Activated CD4-positive, alpha-beta T cell treated with anti-CD3 and anti-CD28 coated beads, Interleukin-2, amount 50 U/mL, for 16 hours (primary cell): ENCODE results near the gene STAMBP.
"Not testable (repeated sequence)": the region's sequence is repeated elsewhere in the genome, so short reads cannot be mapped to it uniquely, and the experiment has no call there.

Experiments
- DNase-seq: peaks from one replicate; pipeline ENCODE4 v3.0.0-alpha.2; 2020

STAMBP gene

DNA sequence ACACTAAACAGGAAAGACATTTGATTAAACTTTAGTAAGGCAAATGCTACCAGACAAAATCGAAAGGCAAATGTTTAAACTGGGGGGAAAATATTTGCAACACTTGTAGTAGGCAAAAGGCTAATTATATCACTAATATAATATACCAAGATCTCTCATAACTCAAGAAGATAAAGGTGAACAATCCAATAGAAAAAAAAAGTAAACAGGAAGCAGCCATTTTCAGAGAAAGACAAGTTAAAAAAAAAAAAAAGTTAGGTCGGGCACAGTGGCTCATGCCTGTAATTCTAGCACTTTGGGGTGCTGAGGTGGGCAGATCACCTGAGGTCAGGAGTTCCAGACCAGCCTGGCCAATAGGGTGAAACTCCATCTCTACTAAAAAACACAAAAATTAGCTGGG lies 59.6 kb downstream of the STAMBP start:
- DNase-seq = no peak

DNA sequence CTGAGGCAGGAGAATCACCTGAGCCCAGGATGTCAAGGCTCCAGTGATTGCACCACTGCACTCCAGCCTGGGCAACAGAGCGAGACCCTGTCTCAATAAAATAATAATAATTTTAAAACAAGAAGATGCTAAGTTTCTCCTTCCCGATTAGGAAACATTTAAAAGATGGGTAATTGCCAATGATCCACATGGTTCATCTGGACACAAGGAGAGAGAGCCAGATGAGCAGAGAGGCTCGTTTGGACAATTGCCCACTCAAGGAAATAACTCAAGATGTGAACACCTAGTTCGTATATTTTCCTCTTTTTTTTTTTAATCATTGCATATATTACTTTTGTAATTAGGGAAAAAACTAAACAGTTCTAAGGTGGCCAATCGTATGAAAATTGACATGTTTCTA lies 60.4 kb downstream of the STAMBP start:
- no peak for DNase-seq

DNA sequence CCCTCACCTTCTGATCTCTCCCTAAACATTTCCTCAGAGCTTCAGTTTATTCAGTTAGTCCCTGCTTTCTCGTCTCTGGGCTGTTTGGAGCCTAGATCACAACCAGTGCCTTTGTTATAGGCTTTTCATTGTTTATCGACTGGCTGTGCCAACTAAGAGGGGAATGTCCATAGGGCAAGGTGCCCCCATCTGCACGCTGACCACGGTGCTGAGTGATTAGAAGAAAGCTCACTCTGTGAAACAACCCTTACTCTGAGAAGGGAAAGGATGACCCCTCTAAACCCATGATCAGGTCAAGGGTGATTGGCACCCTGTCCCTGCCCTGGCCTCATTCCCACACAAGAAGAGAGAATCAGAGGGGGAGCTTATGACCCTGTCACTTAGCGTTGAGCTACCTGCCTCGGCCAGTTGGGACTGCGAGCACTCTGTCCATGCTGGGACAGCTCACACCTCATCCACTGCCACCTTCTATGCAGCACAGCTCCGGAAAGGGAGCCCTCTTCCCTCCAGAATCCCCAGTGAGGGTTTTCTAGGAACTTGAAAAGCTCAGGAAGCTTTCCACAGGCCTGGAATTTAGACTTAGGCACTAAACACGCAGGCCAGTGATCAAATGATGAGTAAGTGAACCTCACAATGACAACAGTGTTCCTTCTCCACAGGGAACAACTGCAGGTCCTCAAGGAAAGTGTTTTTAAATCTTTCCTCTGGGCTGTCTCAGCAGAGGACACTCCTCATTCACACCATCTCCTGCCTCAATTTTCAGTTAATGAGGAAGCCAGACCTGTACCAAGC lies 61.7 kb downstream of the STAMBP start:
- DNase-seq = no peak

DNA sequence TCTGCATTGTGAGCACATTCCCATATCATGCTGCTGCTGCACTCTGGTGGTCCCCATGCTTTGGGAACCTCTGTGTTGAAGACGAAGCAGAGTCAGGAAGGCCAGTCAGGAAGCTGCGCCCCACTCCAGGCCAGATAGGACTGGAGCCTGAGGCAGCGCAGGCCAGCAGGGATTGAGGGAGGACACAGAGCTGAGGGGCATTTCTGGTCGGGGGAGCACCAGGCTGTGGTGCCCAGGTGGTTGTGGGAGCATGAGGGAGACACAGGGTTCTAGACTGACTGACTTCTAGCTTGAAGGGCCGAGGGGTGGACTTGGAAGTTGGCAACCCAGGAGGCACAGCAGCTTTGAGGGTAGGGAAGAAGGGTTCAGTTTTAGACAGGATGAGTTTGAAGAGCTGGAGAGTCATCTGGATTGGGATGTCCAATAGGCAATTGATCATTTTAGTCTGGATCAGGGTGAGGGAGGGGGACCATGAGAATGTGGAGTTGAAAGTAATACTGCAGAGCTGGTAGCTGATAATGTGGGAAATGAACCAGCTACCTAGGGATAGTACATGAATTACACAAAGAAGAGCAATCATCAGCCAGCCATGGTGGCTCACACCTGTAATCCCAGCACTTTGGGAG lies 62.6 kb downstream of the STAMBP start:
- no peak for DNase-seq

DNA sequence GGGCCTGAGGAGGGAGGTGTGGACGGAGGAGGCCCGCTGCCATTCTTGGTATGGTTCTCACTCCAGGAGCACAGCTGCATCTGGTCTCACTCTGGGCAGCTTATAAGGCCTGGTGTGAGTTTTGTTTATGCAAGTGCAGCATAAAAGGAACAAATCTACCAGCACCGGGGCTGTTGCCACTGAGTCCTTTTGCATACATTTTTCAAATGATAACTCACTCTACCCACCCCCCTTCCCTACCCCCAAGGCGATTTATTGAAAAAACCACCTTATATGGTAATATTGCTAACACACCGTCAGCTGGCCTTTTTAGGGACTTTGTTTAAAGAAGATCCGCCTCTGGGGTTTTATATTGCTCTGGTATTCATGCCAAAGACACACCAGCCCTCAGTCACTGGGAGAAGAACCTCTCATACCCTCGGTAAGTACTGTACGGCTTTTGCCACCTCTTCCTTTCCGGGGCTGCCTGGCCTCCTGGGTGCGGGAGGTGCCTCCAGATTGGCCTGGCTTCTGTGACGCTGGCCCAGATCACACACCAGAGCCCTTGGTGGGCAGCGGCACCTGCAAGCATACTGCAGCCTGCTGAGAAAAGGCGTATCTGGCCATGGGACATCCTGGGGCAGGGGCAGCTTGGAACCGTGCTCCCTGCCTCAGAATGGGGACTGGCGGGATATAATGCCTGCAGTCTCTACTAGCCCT lies 64.0 kb downstream of the STAMBP start, which contains the start of gene ACTG2:
TSS of gene ACTG2 (plus strand) at position 378 of the 699 bp plus-strand sequence. CDS start 8,304 bp downstream, outside the sequence.
- DNase-seq = no peak

DNA sequence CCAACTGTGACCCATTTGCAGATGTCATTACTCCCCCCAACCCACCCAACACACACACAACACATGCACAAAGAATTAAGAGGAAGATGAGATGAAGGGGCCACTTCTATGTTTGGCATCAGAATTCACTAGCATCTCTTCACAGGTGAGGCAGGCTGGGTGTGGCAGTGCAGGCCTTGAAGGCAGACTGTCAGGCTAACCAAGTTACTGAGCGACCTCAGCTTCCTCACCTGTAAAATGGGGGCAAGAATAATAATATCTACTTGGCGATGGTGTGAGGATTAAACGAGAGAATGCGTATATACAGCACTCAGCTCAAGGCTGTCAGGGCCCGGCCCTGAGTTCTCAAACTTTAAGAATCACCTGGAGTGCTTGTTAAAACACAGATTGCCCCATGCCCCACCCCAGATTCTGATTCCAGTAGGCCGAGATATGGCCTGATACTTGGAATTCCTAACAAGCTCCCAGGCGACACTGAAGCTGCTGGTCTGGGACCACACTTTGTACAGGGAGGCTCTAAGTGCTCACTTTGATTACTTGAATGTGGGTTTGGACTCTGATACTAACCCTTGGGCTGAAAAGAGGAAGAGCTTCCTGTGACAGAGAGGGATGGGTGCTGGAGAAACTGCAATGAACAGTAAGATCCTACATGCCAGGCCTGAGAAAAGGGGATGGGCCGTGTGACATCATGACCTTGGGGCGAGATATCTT lies 65.2 kb downstream of the STAMBP start:
- no peak for DNase-seq

DNA sequence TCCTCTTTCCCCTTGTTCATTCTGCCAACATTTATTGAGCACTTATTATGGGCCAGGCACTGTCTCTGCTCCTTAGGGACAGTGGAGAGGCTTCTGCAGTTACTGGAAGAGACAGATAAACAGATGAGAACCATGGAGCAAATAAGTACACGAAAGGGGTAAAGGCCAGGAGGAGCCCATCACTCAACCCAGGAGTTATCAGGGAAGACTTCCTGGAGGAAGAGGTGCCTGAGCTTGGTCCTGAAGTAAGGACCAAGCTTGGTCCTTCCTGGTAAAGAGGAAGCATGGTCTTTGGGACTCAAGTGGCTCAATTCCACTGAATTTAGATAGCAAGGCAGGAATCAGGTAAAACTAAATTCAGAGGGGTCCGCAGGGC lies 65.7 kb downstream of the STAMBP start:
- no peak for DNase-seq

DNA sequence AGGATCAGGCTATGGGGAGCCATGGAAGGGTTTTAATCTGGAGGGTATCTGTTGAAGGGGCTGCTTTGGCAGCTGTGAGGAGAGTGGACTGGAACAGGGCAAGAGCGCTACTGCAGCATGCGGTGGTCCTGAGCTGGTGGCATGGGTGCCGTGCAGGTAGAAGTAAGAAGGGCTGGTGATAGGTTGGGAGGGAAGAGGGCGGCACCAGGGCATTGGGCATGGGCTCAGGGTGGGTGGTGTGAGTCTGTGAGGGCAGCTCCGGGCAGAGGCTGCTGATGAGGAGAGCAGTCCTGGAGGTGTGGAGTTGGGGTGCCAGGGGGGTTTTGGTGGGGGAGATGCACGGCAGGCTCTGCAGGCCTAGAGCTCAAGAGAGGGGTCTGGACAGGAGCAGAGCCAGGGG lies 66.1 kb downstream of the STAMBP start:
- DNase-seq = no peak

DNA sequence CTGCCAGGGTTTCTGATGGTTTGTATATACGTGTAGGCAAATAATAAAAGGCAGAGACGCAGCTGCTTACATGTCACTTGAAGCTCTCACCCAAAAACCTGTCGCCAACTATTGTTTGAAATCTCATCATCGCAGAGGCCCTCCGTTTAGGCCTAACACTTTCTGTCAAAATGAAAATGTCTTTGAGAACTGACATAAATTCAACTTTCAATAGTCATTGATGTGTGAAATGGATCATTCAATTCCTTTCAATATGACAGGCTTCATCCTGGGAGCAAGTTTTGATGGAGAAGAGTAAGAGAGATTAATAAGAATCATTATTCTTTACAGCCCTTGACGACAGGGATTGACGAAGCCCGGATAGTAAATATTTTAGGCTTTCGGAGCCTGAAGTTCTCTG lies 66.7 kb downstream of the STAMBP start:
- peak; percentile 59 for DNase-seq

DNA sequence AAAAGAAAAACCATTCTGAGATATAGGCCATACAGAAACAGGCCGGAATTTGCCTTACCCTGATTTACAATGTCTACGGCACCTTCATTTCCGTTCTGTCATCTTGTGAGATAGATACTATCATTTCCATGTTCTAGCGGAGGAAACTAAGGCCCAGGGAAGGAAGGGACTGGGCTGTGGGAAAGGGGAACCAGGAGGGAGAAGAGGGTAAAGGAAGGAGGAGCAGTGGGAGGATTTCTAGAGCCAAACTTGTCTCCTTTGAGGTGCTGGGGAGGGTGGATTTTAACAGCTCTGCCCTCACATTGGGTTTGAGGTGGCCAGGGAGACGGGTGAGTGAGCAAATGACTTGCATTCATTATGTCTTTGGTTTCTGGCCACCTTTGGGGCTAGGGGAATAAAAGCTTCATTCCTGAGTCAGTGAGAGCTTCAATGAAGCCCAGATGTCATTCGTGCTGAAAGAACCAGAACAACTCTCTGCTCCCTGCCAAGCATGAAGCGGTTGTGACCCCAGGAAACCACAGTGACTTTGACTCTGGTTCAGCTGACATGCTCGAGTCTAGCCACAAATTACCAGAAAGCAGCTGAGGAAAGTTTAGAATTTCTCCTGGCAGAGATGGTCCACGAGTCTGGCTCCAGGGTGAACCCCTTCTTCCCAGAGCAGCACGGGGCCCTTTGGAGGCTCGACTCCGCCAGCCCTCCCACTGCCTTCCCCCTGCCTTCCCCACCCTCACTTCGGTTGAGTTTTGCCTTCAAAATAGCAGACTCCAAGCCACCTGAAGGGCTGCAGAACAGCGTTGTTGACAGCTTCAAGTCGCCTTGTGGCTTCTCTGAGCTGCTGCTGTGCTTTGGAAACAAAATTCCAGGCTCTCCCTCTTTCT lies 67.8 kb downstream of the STAMBP start:
- DNase-seq = peak; percentile 67

DNA sequence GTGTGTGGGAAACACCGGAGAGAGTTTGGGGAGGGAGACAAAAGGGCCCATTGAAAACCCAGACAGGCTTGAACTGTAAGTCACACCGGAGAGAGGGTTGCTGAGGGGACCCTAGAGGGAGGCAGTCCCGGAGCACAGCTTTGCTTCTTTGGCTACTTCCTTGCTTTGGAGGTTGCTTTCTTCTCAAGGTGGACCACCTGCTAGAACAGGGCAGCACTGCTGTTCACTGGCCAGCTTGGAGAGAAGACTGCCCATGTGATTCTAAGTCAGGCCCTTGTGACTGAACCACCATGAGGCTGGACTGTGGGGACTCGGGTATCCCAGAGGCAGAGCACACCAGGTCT lies 68.5 kb downstream of the STAMBP start:
- DNase-seq = no peak

DNA sequence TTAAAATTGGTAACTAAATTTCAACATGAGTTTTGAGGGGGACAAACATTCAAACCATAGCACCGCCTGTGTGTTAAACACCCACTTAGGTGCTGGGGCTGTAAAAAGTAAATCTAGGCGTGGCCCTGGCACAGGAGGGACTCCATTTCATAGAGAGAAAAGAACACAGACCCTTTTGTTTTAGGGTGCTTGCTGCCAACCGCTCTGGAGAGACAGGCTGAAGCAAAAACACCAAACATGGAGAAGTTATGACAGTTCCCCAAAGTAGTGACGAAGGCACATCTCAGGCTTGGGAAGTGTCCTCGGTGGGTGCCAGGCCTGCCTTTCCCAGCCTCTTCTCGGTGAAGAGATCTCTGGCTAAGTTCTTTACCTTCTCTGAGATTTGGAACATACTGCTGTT lies 69.2 kb downstream of the STAMBP start:
- DNase-seq = no peak

DNA sequence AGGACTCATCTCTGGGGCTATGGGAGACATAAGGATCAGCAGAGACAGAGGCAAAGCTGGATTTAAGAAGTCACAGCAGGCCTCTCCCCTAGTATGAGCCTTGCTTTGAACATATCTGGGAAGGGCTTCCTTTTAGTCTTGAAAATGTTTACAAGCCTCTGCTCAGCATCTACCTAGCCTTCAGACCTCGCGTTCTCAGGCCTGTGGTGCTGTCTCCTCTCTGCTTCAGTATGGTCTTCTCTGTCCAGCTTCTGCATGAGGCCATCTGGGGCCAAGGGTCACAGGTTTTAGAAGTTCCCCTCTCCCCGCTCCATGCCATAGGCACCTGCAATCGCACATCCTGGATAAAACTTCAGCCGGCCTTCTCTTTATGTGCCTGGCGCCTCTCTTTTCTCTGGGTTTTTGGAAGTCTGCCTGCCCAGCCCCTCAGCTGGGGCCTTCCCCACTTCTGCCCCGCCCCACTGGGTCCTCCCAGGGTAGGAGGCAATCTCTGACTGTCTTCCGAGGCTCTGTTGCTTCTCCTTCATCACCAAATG lies 71.1 kb downstream of the STAMBP start:
- no peak for DNase-seq

DNA sequence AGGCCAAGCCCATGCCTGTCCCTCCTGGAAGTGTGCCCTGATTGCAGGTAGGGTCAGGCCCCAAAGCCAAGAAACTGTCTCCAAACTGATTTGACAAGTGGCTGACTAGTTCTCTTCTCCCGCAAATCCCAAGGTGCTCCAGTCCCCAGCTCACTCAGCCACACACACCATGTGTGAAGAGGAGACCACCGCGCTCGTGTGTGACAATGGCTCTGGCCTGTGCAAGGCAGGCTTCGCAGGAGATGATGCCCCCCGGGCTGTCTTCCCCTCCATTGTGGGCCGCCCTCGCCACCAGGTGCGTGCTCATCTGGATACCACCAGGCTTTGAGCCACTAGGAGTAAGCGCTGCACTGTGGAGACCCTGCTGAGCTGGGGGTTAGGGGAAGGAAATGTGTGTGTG lies 72.4 kb downstream of the STAMBP start:
- DNase-seq = no peak

DNA sequence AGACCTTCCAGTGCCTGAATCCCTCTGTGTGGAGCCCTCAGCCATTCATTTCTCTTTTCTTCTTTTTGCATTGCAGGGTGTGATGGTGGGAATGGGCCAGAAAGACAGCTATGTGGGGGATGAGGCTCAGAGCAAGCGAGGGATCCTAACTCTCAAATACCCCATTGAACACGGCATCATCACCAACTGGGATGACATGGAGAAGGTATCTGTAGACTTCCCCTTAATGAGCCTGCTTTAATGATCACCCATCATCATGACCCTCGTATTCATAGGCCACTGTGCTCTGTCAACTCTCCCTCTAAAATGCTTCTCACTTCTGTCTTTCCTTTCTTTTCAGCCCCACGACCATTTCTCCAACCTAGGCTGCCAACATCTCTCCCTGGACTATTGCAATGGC lies 73.5 kb downstream of the STAMBP start:
- no peak for DNase-seq

DNA sequence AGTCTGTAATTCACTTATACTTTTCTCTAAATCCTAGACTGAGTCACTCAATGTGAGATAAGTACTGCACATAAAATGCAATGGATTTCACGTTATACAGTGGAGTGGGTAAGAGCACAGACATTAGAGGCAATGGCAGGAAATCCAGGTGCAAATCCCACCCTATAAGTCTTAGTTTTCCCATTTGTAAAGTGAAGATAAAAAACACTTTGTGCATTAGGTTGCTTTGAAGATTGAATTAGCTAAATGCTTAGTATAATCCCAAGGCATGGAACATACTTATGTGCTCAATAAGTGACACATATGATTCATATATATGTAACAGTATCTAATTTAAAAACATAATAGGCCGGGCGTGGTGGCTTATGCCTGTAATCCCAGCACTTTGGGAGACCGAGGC lies 74.6 kb downstream of the STAMBP start:
- DNase-seq = no peak

DNA sequence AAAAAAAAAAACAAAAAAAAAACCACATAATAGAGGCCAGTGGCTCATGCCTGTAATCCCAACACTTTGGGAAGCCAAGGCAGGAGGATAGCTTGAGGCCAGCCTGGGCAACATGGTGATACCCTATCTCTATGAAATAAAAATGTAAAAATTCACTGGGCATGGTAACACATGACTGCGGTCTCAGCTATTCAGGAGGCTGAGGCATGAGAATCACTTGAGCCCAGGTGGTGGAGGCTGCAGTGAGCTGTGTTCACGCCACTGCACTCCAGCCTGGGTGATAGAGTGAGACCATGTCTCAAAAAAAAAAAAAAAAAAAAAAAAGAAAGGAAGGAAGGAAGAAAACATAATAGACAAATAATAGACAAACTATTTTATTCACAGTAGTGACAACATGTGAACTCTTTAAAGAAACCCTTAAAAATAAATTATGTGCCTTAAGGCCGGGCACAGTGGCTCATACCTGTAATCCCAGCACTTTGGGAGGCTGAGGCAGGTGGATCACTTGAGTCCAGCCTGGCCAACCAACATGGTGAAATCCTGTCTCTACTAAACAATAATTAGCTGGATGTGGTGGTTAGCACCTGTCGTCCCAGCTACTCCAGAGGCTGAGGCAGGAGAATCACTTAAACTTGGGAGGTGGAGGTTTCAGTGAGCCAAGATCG lies 75.3 kb downstream of the STAMBP start:
- DNase-seq = not testable (repeated sequence)

DNA sequence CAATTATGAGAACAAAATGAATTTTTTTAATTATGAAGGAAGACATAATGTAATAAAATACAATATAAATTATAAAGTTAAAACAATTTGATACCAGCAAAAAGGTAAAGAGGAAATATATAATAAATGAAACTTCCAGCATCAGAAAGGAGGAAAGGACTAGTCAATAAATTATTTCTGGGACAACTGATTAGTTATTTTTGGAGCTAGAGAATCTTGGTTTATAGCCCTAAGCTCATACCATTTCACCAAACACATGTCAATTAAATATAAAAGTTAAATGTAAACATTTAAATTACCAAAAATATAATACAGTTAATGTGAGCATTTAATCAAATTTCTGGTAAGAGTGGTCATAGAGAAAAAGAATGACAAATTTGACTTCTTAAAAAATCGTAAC lies 76.2 kb downstream of the STAMBP start:
- DNase-seq = no peak

DNA sequence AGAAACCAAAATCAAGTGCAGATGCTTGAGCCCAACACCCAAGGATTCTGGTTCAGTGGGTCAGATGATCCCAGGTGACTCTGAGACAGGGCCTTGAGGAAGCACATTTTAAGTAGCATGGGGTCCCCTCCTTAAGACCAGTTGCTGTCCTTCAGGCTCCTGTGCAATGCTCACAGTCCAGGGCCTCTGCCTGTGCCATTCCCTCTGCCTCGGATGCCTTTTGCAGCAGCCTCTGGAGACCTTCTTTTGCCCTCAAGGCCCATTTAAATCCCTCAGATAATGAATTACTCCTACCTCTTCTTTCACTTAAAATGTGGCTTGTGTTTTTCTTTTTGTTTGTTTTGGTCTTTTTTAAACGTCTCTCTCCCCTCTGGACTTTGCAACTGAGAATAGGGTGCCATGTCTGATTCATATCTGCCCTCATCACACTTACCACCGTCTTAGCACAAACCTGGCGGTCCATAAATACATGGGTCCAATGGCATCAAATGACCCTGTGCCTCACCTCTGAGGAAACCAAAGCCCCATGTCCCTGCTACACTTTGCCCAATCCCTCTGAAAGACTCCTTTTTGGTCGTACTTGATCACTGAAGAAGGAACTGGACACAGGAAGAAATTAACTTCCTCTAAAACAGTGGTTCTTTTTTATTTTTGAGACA lies 78.2 kb downstream of the STAMBP start:
- no peak for DNase-seq

DNA sequence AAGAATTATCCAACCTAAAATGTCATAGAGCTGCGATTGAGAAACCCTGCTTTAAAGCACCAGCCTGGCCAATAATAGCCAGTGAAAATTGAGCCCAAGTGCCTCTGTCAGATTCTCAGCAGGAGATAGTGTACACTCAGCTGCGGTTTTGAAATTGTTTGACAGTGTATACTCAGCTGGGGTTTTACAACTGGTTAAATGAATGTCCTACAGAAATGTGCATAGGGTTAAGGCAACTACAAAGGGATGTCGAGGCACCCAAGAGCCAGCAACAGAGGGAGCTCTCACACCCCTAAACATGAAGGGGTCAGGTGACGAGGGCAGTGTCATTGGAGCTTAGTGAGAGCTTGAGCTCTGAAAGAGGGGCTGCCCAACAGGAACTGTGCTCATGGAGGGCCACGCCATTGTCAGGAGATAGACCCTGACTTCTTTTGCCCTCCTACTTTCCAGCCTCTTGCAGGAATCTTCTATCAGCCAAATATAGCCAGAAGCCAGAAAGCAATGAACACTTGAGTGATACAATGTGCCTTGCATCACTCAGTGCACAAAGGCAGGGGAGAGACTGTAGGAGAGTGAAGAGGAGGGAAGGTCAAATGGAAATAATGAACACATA lies 79.2 kb downstream of the STAMBP start:
- DNase-seq = peak; percentile 43
